ENCODE results near the gene TMEM92. TPM values are rescaled to one million over a fixed set of nuclear protein-coding genes. Genes with fewer than 3 reads are reported as not detected.
"Not testable (repeated sequence)": the region's sequence is repeated elsewhere in the genome, so short reads cannot be mapped to it uniquely, and the experiment has no call there.

Gene TMEM92
- total and polyA plus RNA-seq, 2 of the 13 experiments (the other 11 are each of a cell fraction or from before 2014, with no cell fraction given): 0.07 TPM; not detected in 1

GRCh38 chr17:50271363-50271750, 2.9 kb upstream of the TMEM92 start:
- H4K20me1 ChIP-seq (ENCODE audit: insufficient read depth, low read length); H3K4me2 ChIP-seq (ENCODE audit: low read depth, low read length); FAIRE-seq; ATAC-seq; H3K79me2 ChIP-seq (ENCODE audit: insufficient read depth, low read length); POLR2A ChIA-PET; H3K36me3 ChIP-seq (replicated peaks in 1 of 2; ENCODE audit: control insufficient read depth in 1 of 2, insufficient read depth in 2 of 2, low read length in 2 of 2); intact Hi-C loops (cut with micrococcal nuclease; ENCODE audit: unreplicated experiment); H3K9ac ChIP-seq (ENCODE audit: insufficient read depth, low read depth, low read length); DNase-seq (ENCODE audit: low spot score); H3K9me3 ChIP-seq (ENCODE audit: low read length); BruUV-seq (replicated peaks); H3K27ac ChIP-seq (ENCODE audit: extremely low read length, insufficient read depth, low read length); H2AFZ ChIP-seq (ENCODE audit: low read length); H3K4me3 ChIP-seq (replicated peaks in 1 of 3; ENCODE audit: insufficient read depth in 1 of 3, low read depth in 2 of 3, low read length in 3 of 3): not testable (repeated sequence)
- TF ChIP-seq ZNF121 (CRISPR knock-in tag; IDR thresholded peaks at IDR 0.05): peak; percentile 65; the same call in 1 of the 2 replicates
- 45% methylated on average over 4 of the region's 4 CpGs for WGBS (ENCODE audit: low lambda C conversion rate)
- peaks cover 29% of the 10 kb centered on the region for H3K4me1 ChIP-seq (ENCODE audit: insufficient read depth, low read length)
- in situ Hi-C loops (cut with HindIII; ENCODE audit: extremely low pct_ligation_motif_present, low pct_unique_long_range_greater_than_20kb): loop anchor here (5.0 kb wide), 1 partner anchor 64 kb away; no protein-coding TSS in a partner anchor
- CTCF ChIA-PET (ENCODE audit: low intra/inter-chr PET ratio, low total read pairs): interaction anchor here (10.8 kb wide), 1 partner anchor 71 kb away, joined by 301 read pairs; the partner anchor contains the start of gene COL1A1
- peaks cover 12 to 74% of the 10 kb centered on the region in 2 experiments; a peak in 4 of 5 replicates for H3K27me3 ChIP-seq (ENCODE audit: control insufficient read depth in 1 of 2, insufficient read depth in 2 of 2, low read length in 2 of 2)

- Histone ChIP-seq H3K36me3 (replicated peaks in 1 of 2; ENCODE audit: control insufficient read depth in 1 of 2, insufficient read depth in 2 of 2, low read length in 2 of 2) (no peaks in the 10 kb centered on the region), H3K4me2 (ENCODE audit: low read depth, low read length) (peak overlapping the region; percentile 61; the same call in 1 of the 2 replicates), H3K79me2 (ENCODE audit: insufficient read depth, low read length) (no peaks in the 10 kb centered on the region), H3K9me3 (ENCODE audit: low read length) (no peaks in the 10 kb centered on the region), H4K20me1 (ENCODE audit: insufficient read depth, low read length) (no peaks in the 10 kb centered on the region), H3K9ac (ENCODE audit: insufficient read depth, low read depth, low read length) (no peak overlapping the region), H2AFZ (ENCODE audit: low read length) (peak overlapping the region; percentile 20), H3K4me3 (replicated peaks in 1 of 3; ENCODE audit: insufficient read depth in 1 of 3, low read depth in 2 of 3, low read length in 3 of 3) (peak overlapping the region in 1 of 3 experiments; percentile 45; a peak in 1 of 6 replicates), H3K4me1 (ENCODE audit: insufficient read depth, low read length) (peaks cover 27% of the 10 kb centered on the region), H3K27me3 (ENCODE audit: control insufficient read depth in 1 of 2, insufficient read depth in 2 of 2, low read length in 2 of 2) (peaks cover 10 to 73% of the 10 kb centered on the region in 2 experiments; a peak in 4 of 5 replicates), H3K27ac (ENCODE audit: extremely low read length, insufficient read depth, low read length) (no peak overlapping the region)
- in situ Hi-C loops (cut with HindIII; ENCODE audit: extremely low pct_ligation_motif_present, low pct_unique_long_range_greater_than_20kb): loop anchor here (5.0 kb wide), 1 partner anchor 65 kb away; no protein-coding TSS in a partner anchor
- TF ChIP-seq SCMH1 (CRISPR knock-in tag; IDR thresholded peaks at IDR 0.05; ENCODE audit: borderline replicate concordance) (no peak), ZNF790 (CRISPR knock-in tag; IDR thresholded peaks at IDR 0.05; ENCODE audit: borderline replicate concordance) (no peak), XBP1 (CRISPR knock-in tag; IDR thresholded peaks at IDR 0.05) (no peak), SRSF4 (IDR thresholded peaks at IDR 0.05; ENCODE audit: low read depth, low read length, poor library complexity, severe bottlenecking) (no peak), ZHX2 (IDR thresholded peaks at IDR 0.05; ENCODE audit: low read depth) (no peak), ZHX2 (CRISPR knock-in tag; IDR thresholded peaks at IDR 0.05; ENCODE audit: borderline replicate concordance) (no peak), ZFY (CRISPR knock-in tag; IDR thresholded peaks at IDR 0.05) (no peak), ZNF788 (CRISPR knock-in tag; IDR thresholded peaks at IDR 0.05; ENCODE audit: borderline replicate concordance) (no peak), RORA (CRISPR knock-in tag; IDR thresholded peaks at IDR 0.05) (no peak), ZFP1 (CRISPR knock-in tag; IDR thresholded peaks at IDR 0.05) (no peak), PHF20 (CRISPR knock-in tag; IDR thresholded peaks at IDR 0.05) (no peak)
- FAIRE-seq (no peak), ATAC-seq (no peak), DNase-seq (ENCODE audit: low spot score) (no peak)
- BruUV-seq (replicated peaks): no TSS peak
- intact Hi-C loops (cut with micrococcal nuclease; ENCODE audit: unreplicated experiment): no loop called here
- 16% methylated on average over 7 of the region's 7 CpGs for WGBS (ENCODE audit: low lambda C conversion rate)
- POLR2A ChIA-PET: no interaction called here
- CTCF ChIA-PET (ENCODE audit: low intra/inter-chr PET ratio, low total read pairs): interaction anchor here (3.0 to 10.8 kb wide), 2 partner anchors 25 to 72 kb away, joined by 17 to 301 read pairs; partner anchors contain the start of gene COL1A1
Observed at GRCh38 chr17:50272246-50272645, 2.0 kb upstream of the TMEM92 start.
